OCI-LY7 (cell line): ENCODE results near the gene CTBP1.

ENCODE experiments used
- EZH2phosphoT487 ChIP-seq: fragments of 200-600 bp; sonication (generic); IDR thresholded peaks from 2 replicates; pipeline ENCODE4 v1.6.1; 2018; ENCODE audit warnings: low read depth, borderline replicate concordance, mild to moderate bottlenecking, mixed run types, antibody characterized with exemption, low read length, moderate library complexity, mixed read lengths
- TF ChIP-seq, protein P1 (sequence below): fragments of 200-600 bp; sonication (generic); conservative IDR thresholded peaks from 2 replicates; pipeline ENCODE4 v1.5.1; 2014; ENCODE audit warnings: mild to moderate bottlenecking, antibody characterized with exemption, low read length, moderate library complexity, mixed read lengths

DNA sequence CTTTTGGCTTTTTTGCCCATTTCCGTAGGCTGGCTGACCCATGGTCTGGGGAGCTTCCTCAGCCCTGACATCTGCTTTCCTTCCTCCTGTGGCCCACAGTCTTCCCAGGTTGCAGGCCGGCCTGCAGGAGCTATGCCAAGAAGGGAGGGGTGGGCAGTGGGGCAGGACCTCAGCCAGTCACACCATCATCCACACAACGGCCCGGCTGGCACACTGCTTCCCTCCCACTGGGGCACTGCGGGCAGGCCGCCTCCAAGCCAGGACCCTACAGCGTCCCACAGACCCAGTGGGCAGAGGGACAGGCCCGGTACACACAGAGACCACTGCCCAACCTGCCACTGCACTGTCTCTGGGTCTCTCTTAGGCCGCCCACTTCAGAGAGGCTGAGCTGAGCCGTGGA, 38.0 kb downstream of the CTBP1 start:
- TF ChIP-seq, protein P1, sequence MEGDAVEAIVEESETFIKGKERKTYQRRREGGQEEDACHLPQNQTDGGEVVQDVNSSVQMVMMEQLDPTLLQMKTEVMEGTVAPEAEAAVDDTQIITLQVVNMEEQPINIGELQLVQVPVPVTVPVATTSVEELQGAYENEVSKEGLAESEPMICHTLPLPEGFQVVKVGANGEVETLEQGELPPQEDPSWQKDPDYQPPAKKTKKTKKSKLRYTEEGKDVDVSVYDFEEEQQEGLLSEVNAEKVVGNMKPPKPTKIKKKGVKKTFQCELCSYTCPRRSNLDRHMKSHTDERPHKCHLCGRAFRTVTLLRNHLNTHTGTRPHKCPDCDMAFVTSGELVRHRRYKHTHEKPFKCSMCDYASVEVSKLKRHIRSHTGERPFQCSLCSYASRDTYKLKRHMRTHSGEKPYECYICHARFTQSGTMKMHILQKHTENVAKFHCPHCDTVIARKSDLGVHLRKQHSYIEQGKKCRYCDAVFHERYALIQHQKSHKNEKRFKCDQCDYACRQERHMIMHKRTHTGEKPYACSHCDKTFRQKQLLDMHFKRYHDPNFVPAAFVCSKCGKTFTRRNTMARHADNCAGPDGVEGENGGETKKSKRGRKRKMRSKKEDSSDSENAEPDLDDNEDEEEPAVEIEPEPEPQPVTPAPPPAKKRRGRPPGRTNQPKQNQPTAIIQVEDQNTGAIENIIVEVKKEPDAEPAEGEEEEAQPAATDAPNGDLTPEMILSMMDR = no peak
- TF ChIP-seq EZH2phosphoT487 = no peak
